HG03432 (cell line): Measurements from ENCODE around the gene TPD52L2.

ENCODE experiments used
- ATAC-seq: cut with Tn5 transposase; IDR thresholded peaks from one replicate; pipeline ENCODE4 v1.9.1; 2021; ENCODE audit warnings: mild to moderate bottlenecking, moderate library complexity; ENCODE audit not compliant: unreplicated experiment

Gene TPD52L2

DNA sequence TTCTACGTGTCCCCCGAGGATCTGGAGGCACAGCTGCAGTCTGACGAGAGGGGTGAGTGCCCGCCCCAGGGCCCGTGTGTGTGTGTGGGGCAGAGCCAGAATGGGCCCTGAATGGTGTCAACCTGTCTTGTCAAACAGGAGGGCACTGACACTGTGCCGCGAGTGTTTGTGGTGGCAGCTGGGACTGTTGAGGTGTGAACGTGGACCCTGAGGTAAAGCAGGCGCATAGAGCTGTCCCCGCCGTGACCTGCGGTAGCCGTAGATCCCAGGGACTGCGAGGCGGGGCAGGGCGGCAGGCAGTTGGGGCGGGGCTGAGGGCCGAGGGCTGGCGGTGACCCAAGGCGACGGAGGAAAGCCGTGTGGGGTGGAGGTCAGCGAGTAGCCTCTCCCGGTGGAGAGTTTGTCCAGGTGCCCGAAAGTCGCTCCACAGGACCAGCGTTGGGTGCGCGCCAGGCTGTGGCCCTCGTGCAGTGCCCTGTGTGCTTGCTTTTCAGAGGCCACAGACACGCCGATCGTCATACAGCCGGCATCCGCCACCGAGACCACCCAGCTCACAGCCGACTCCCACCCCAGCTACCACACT lies 66.0 kb downstream of the TPD52L2 start:
- ATAC-seq: no peak

DNA sequence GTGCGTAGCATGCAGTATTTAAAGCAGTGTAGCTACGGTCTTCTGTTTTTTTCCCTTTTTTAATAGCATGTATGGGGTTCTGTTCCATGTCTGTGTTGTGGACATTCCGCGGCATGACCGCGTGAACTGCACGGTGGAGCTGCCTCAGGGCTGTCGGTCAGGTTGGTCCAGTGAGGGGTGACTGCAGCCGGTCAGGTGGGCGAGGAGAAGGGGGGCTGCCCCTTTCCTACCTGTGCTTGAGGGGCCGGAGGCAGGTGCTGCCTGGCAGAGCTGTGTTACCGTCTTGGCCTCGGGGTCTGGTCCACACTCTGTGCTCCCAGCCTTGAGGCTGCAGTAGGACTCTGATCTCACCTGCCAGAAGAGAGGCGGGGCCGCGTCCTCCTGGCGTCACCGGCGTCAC lies 66.7 kb downstream of the TPD52L2 start:
- no peak for ATAC-seq

- no peak for ATAC-seq
Observed at GRCh38 chr20:63932606-63933160, 67.6 kb downstream of the TPD52L2 start.

DNA sequence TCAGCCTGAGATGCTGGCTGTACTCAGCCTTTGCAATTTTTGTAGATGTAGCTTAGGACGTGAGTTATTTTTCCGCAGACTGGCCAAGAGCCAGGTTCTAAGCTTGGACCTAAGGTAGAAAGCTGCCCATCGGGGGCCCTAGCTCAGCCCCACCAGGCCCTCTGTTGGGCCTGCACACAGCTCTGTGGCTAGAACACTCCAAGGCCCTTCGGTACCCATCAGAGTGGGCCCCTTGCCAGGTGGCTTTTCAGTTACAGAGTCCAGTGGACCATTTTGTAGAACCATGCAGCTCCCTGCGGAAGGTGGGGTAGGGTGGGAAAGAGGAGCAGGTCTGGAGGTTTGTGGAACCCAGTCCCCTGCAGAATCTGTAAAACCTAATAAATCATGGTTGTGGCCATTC lies 68.6 kb downstream of the TPD52L2 start:
- no peak for ATAC-seq

- no peak for ATAC-seq
Observed at GRCh38 chr20:63934271-63935068, 69.4 kb downstream of the TPD52L2 start.

GRCh38 chr20:63935447-63935846 lies 70.4 kb downstream of the TPD52L2 start:
- no peak for ATAC-seq

- no peak for ATAC-seq
Observed at GRCh38 chr20:63937596-63937995, 72.5 kb downstream of the TPD52L2 start.

- ATAC-seq: no peak
Observed at GRCh38 chr20:63939061-63939935, 74.2 kb downstream of the TPD52L2 start.

- no peak for ATAC-seq
Observed at GRCh38 chr20:63940071-63940471, 75.0 kb downstream of the TPD52L2 start.

GRCh38 chr20:63940472-63941266 lies 75.6 kb downstream of the TPD52L2 start:
- ATAC-seq: no peak
